ENCODE results near the gene CDK5.

CDK5 gene

GRCh38 chr7:151081170-151082101 is 23.7 kb upstream of the CDK5 start:
- Histone ChIP-seq H3K27me3 (ENCODE audit: low read depth) (no peaks in the 10 kb centered on the region), H3K36me3 (replicated peaks) (peaks cover 31% of the 10 kb centered on the region), H3K9me3 (no peaks in the 10 kb centered on the region), H3K4me1 (peaks cover 31% of the 10 kb centered on the region), H3K4me3 (peak overlapping the region; percentile 98)
- peak in 1 of 2 experiments; percentile 64 for DNase-seq (ENCODE audit: low spot score in 2 of 2)
- in situ Hi-C loops (cut with MboI; ENCODE audit: low sequenced_read_pairs): no loop called here

- in situ Hi-C loops (cut with MboI; ENCODE audit: low sequenced_read_pairs): no loop called here
- H3K27me3 ChIP-seq (ENCODE audit: low read depth): no peaks in the 10 kb centered on the region
- peaks cover 38% of the 10 kb centered on the region for H3K36me3 ChIP-seq (replicated peaks)
- peak; percentile 89 to 92 for DNase-seq (ENCODE audit: low spot score in 2 of 2)
- H3K4me3 ChIP-seq: peak within 1 kb of the TSS; percentile 98
- no peaks in the 10 kb centered on the region for H3K9me3 ChIP-seq
- H3K4me1 ChIP-seq: peaks cover 31% of the 10 kb centered on the region
Measured at GRCh38 chr7:151080522-151081169, 22.9 kb upstream of the CDK5 start, which contains the start of gene FASTK. Gene FASTK, minus strand, starts transcription at chr7:151080809. Its CDS starts 43 bp downstream, at chr7:151080766.

- in situ Hi-C loops (cut with MboI; ENCODE audit: low sequenced_read_pairs): no loop called here
- H3K4me3 ChIP-seq: peak overlapping the region; percentile 98
- peaks cover 26% of the 10 kb centered on the region for H3K4me1 ChIP-seq
- no peaks in the 10 kb centered on the region for H3K9me3 ChIP-seq
- no peaks in the 10 kb centered on the region for H3K27me3 ChIP-seq (ENCODE audit: low read depth)
- H3K36me3 ChIP-seq (replicated peaks): peaks cover 44% of the 10 kb centered on the region
- peak in 1 of 2 experiments; percentile 55 for DNase-seq (ENCODE audit: low spot score in 2 of 2)
Measured at GRCh38 chr7:151080067-151080521, 22.4 kb upstream of the CDK5 start.

- Histone ChIP-seq H3K36me3 (replicated peaks) (peaks cover 51% of the 10 kb centered on the region), H3K4me3 (peak overlapping the region; percentile 98), H3K27me3 (ENCODE audit: low read depth) (no peaks in the 10 kb centered on the region), H3K4me1 (peaks cover 24% of the 10 kb centered on the region), H3K9me3 (no peaks in the 10 kb centered on the region)
- DNase-seq (ENCODE audit: low spot score in 2 of 2): no peak
- in situ Hi-C loops (cut with MboI; ENCODE audit: low sequenced_read_pairs): no loop called here
Measured at GRCh38 chr7:151079199-151079910, 21.7 kb upstream of the CDK5 start.

- in situ Hi-C loops (cut with MboI; ENCODE audit: low sequenced_read_pairs): no loop called here
- Histone ChIP-seq H3K9me3 (no peaks in the 10 kb centered on the region), H3K27me3 (ENCODE audit: low read depth) (no peaks in the 10 kb centered on the region), H3K36me3 (replicated peaks) (peaks cover 61% of the 10 kb centered on the region), H3K4me1 (peaks cover 24% of the 10 kb centered on the region), H3K4me3 (no peak overlapping the region)
- DNase-seq (ENCODE audit: low spot score in 2 of 2): peak in 1 of 2 experiments; percentile 50
Measured at GRCh38 chr7:151078233-151079040, 20.7 kb upstream of the CDK5 start.

GRCh38 chr7:151077705-151078232 is 20.1 kb upstream of the CDK5 start:
- Histone ChIP-seq H3K27me3 (ENCODE audit: low read depth) (no peaks in the 10 kb centered on the region), H3K4me3 (no peak overlapping the region), H3K36me3 (replicated peaks) (peaks cover 66% of the 10 kb centered on the region), H3K9me3 (no peaks in the 10 kb centered on the region), H3K4me1 (peaks cover 24% of the 10 kb centered on the region)
- in situ Hi-C loops (cut with MboI; ENCODE audit: low sequenced_read_pairs): no loop called here
- DNase-seq (ENCODE audit: low spot score in 2 of 2): no peak

GRCh38 chr7:151076863-151077704 is 19.4 kb upstream of the CDK5 start:
- H3K27me3 ChIP-seq (ENCODE audit: low read depth): no peaks in the 10 kb centered on the region
- peak in 1 of 2 experiments; percentile 65 for DNase-seq (ENCODE audit: low spot score in 2 of 2)
- H3K36me3 ChIP-seq (replicated peaks): peaks cover 73% of the 10 kb centered on the region
- H3K9me3 ChIP-seq: no peaks in the 10 kb centered on the region
- peaks cover 19% of the 10 kb centered on the region for H3K4me1 ChIP-seq
- in situ Hi-C loops (cut with MboI; ENCODE audit: low sequenced_read_pairs): no loop called here
- no peak overlapping the region for H3K4me3 ChIP-seq

GRCh38 chr7:151075978-151076426 is 18.3 kb upstream of the CDK5 start:
- Histone ChIP-seq H3K4me1 (peaks cover 9% of the 10 kb centered on the region), H3K36me3 (replicated peaks) (peaks cover 77% of the 10 kb centered on the region)

GRCh38 chr7:151075662-151075971 is 17.9 kb upstream of the CDK5 start:
- peaks cover 79% of the 10 kb centered on the region for H3K36me3 ChIP-seq (replicated peaks)
- in situ Hi-C loops (cut with MboI; ENCODE audit: low sequenced_read_pairs): no loop called here
- H3K9me3 ChIP-seq: no peaks in the 10 kb centered on the region
- H3K27me3 ChIP-seq (ENCODE audit: low read depth): no peaks in the 10 kb centered on the region
- no peak for DNase-seq (ENCODE audit: low spot score in 2 of 2)
- no peak overlapping the region for H3K4me3 ChIP-seq
- H3K4me1 ChIP-seq: peaks cover 9% of the 10 kb centered on the region

More at GRCh38 chr7:151075978-151076426, 18.3 kb upstream of the CDK5 start:
- no peak for DNase-seq (ENCODE audit: low spot score in 2 of 2)
- no peaks in the 10 kb centered on the region for H3K9me3 ChIP-seq
- no peaks in the 10 kb centered on the region for H3K27me3 ChIP-seq (ENCODE audit: low read depth)
- no peak overlapping the region for H3K4me3 ChIP-seq
- in situ Hi-C loops (cut with MboI; ENCODE audit: low sequenced_read_pairs): no loop called here

GRCh38 chr7:151074817-151075661 is 17.3 kb upstream of the CDK5 start:
- in situ Hi-C loops (cut with MboI; ENCODE audit: low sequenced_read_pairs): no loop called here
- peaks cover 9% of the 10 kb centered on the region for H3K4me1 ChIP-seq
- peaks cover 85% of the 10 kb centered on the region for H3K36me3 ChIP-seq (replicated peaks)
- no peaks in the 10 kb centered on the region for H3K27me3 ChIP-seq (ENCODE audit: low read depth)
- no peaks in the 10 kb centered on the region for H3K9me3 ChIP-seq
- no peak for DNase-seq (ENCODE audit: low spot score in 2 of 2)
- H3K4me3 ChIP-seq: no peak overlapping the region

GRCh38 chr7:151073990-151074389 is 16.3 kb upstream of the CDK5 start:
- Histone ChIP-seq H3K4me3 (no peak overlapping the region), H3K36me3 (replicated peaks) (peaks cover 86% of the 10 kb centered on the region)
- in situ Hi-C loops (cut with MboI; ENCODE audit: low sequenced_read_pairs): no loop called here

More at GRCh38 chr7:151073990-151074389, 16.3 kb upstream of the CDK5 start:
- no peaks in the 10 kb centered on the region for H3K27me3 ChIP-seq (ENCODE audit: low read depth)
- DNase-seq (ENCODE audit: low spot score in 2 of 2): no peak
- H3K9me3 ChIP-seq: no peaks in the 10 kb centered on the region
- peaks cover 3% of the 10 kb centered on the region for H3K4me1 ChIP-seq
